Measurements from ENCODE around the gene CST6.
"Not testable (repeated sequence)": the region's sequence is repeated elsewhere in the genome, so short reads cannot be mapped to it uniquely, and the experiment has no call there.

CST6 gene

DNA sequence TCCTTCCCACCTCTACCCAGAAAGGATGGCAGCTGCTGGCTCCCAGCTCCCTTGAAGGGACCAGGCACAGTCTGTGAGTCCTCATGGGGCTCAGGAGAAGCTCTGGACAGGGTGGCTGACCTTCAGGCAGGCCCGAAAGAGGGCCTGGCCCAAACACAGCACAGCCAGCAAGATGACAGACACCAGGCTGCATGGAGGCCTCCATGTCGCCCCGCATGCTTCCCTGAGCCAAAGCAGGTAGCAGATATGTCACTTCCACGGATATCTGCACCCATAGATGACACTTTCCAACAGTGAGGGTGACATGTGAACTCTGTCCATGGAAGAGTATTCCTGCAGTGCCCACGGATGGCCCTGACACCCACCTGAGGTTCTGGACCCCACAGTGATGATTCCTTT, 28.2 kb upstream of the CST6 start:
- in situ Hi-C loops (cut with HindIII; ENCODE audit: low sequenced_read_pairs) = no loop called here

- in situ Hi-C loops (cut with HindIII; ENCODE audit: low sequenced_read_pairs) = no loop called here
Measured at GRCh38 chr11:65987336-65987735, 24.5 kb upstream of the CST6 start.

- in situ Hi-C loops (cut with HindIII; ENCODE audit: low sequenced_read_pairs) = no loop called here
Measured at GRCh38 chr11:65988791-65989592, 22.8 kb upstream of the CST6 start.

GRCh38 chr11:65992056-65992455, 19.8 kb upstream of the CST6 start:
- in situ Hi-C loops (cut with HindIII; ENCODE audit: low sequenced_read_pairs) = no loop called here

DNA sequence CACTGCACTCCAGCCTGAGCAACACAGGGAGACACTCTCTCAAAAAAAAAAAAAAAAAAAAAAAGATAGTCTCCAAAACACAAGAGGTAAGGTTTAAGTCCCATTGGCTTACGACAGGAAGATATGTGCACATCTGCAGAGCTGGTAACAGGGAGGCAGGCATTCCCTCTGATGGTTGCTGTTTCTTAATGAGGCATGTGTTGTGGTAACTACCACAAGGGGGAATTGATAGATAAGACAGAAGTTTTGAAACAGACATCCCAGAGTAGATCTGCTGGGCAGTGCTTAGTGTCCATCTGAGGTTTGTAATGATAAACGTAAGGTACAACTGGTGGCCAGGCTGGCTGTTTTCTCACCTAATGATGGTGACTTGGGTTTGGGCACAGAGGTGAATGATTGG, 14.5 kb upstream of the CST6 start:
- in situ Hi-C loops (cut with HindIII; ENCODE audit: low sequenced_read_pairs) = no loop called here

GRCh38 chr11:66001942-66002647, 9.7 kb upstream of the CST6 start, which contains the start of the genes BANF1 and EIF1AD:
Gene BANF1 (plus strand): TSS chr11:66002503. CDS start chr11:66003251, 748 bp downstream.
Gene EIF1AD (minus strand): TSS chr11:66002157. CDS start chr11:66000389, 1,768 bp downstream.
- in situ Hi-C loops (cut with HindIII; ENCODE audit: low sequenced_read_pairs) = no loop called here

GRCh38 chr11:66002648-66003225, 9.1 kb upstream of the CST6 start:
- in situ Hi-C loops (cut with HindIII; ENCODE audit: low sequenced_read_pairs) = no loop called here

DNA sequence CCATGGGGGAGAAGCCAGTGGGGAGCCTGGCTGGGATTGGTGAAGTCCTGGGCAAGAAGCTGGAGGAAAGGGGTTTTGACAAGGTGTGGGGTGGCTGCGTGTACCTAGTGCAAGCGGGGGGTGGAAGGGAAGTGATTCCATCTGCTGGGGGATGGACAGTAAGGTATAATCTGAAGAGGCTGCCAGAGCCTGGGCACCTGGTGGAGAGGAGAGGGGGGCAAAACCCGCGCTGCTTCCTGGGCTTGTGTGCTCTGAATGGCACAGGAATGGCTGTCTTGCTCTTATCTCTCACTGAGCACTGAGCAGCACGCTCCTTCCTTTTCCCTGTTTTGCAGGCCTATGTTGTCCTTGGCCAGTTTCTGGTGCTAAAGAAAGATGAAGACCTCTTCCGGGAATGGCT, 8.5 kb upstream of the CST6 start:
- in situ Hi-C loops (cut with HindIII; ENCODE audit: low sequenced_read_pairs) = no loop called here

- in situ Hi-C loops (cut with HindIII; ENCODE audit: low sequenced_read_pairs) = no loop called here
Measured at GRCh38 chr11:66004186-66004585, 7.6 kb upstream of the CST6 start.

GRCh38 chr11:66006134-66006890, 5.5 kb upstream of the CST6 start:
- in situ Hi-C loops (cut with HindIII; ENCODE audit: low sequenced_read_pairs) = no loop called here

DNA sequence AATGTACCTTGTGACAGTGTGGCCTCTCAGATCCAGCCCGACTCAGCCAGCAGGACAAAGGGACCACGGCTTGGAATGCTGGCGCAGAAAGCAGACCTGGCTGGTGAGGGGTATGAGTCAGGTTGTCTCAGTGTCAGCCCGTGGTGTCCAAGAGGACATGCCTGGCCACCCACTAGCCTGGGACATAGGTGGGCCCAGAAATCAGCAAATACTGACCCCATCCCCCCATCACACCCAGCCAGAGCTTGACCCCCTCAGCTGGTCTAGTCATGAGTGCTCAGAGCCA, 5.0 kb upstream of the CST6 start:
- in situ Hi-C loops (cut with HindIII; ENCODE audit: low sequenced_read_pairs) = no loop called here

GRCh38 chr11:66007201-66007634, 4.6 kb upstream of the CST6 start:
- in situ Hi-C loops (cut with HindIII; ENCODE audit: low sequenced_read_pairs) = no loop called here

- in situ Hi-C loops (cut with HindIII; ENCODE audit: low sequenced_read_pairs) = no loop called here
Measured at GRCh38 chr11:66008095-66008467, 3.7 kb upstream of the CST6 start.

DNA sequence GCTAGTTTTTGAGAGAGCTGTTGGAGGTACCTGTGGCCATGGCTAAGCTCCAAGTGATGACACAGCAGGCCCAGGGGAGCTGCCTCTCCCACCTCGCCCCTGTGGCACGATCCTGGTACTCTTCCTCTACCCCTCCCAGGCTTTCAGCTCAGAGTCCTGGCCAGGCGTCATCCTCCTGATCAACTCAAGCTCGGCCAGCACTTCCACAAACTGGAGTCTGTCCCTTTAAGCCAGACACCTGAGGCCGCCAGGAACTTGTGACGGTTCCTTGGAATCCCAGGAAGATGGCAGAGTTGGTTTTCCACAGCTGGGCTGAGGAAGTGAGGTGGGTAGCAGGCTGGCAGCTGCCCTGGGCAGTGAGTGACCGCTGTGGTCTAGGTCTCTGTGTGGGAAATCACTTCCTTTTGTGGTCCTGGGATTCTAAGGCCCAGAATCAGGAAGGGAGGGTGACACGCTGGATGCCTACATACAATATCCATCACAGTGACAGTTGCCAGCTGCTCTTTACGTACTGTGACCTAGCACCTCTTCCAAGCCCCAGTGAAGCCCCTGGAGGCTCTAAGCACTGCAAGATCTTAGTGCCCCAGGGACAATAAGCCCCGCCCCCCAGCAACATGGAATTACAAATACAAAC, 3.2 kb upstream of the CST6 start:
- in situ Hi-C loops (cut with HindIII; ENCODE audit: low sequenced_read_pairs) = no loop called here

DNA sequence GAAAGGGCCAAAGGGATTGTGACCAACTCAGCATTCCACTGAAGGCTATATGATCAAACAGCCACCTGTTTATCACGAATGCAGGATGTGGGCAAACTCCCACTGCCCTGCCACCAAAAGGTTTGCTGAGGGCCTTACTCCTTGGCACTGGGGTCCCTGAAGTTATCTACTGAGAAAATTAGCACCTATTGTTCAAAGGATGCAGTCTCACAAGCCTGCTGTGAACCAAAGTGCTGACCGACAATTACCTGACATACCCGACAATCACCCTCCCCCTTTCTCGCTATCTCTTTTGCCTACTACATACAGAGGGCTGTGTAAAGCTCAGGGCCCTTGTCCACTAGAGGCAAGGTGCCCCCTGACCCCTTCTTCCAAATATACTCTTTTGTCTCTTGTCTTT, 1.8 kb upstream of the CST6 start:
- in situ Hi-C loops (cut with HindIII; ENCODE audit: low sequenced_read_pairs) = not testable (repeated sequence)

GRCh38 chr11:66011239-66011784, 496 bp upstream of the CST6 start:
- in situ Hi-C loops (cut with HindIII; ENCODE audit: low sequenced_read_pairs) = no loop called here

GRCh38 chr11:66012371-66012945, 650 bp downstream of the CST6 start:
- in situ Hi-C loops (cut with HindIII; ENCODE audit: low sequenced_read_pairs) = no loop called here

DNA sequence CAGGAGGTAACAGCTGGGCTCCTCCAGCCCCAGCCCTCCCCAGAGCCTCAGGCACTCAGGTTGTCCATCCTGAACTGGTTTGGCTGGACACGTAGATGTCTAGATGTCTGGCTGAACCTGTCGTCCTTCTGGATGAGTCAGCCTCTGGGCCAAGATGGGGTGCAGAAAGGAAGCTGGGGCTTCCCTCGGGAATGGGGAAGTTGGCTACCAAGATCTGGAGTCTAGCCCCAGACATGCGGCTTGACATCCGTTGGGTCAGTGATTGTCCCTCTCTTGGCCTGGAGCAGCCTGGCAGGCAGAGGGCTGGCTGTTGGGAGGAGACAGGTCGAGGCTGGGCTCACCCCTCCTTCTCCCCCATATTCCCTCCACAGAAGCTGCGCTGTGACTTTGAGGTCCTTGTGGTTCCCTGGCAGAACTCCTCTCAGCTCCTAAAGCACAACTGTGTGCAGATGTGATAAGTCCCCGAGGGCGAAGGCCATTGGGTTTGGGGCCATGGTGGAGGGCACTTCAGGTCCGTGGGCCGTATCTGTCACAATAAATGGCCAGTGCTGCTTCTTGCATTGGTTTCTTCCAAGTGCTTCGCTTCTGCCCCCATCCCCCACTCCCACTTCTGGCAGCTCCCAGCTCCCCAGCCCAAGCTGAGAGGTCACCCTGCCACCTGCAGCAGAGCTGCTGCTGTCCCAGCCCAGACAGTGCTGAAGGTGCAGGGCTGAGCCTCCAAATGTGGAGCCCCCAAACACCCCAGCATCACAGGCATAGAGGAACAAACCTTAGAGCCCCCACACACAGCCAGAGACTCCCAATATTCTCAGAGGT, 1.3 kb downstream of the CST6 start:
- in situ Hi-C loops (cut with HindIII; ENCODE audit: low sequenced_read_pairs) = no loop called here

DNA sequence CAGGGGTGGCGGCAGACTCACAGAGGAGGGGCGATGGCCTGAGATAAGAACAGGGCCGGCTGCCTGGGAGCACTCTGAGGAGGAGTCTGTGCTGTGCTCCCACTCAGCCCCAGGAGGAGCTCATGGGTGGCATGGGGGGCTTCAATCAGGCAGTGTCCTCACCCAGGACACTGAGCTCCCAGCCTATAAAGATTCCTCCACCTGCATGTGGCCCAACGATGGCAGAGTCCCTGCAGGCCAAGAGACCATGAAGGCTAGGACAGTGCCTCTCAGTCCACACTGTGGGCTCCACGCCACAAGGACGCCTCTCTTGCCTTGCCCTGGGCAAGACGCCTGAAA, 1.9 kb downstream of the CST6 start:
- in situ Hi-C loops (cut with HindIII; ENCODE audit: low sequenced_read_pairs) = no loop called here

Measured in DLD1 (cell line).